ENCODE data around the gene UBA3.

- TF ChIP-seq CTCF (conservative IDR thresholded peaks at IDR 0.05; ENCODE audit: low read depth, low read length) (no peak), EZH2 (IDR thresholded peaks at IDR 0.05; ENCODE audit: borderline replicate concordance, low read depth, low read length, poor library complexity, severe bottlenecking) (no peak)
Measured at GRCh38 chr3:69048990-69049389, 31.2 kb downstream of the UBA3 start.

All from A673 (cell line).